Inflammatory macrophage (primary cell): ENCODE results near the gene COL9A3.
"Not testable (repeated sequence)": the region's sequence is repeated elsewhere in the genome, so short reads cannot be mapped to it uniquely, and the experiment has no call there.

ENCODE experiments used
- DNase-seq, 2 donors: peaks; one replicate each; pipeline ENCODE4 v3.0.0-alpha.2; 2020 to 2022

The COL9A3 gene

GRCh38 chr20:62838128-62838891 lies 21.5 kb downstream of the COL9A3 start:
- peak; percentile 22 to 32 for DNase-seq

DNA sequence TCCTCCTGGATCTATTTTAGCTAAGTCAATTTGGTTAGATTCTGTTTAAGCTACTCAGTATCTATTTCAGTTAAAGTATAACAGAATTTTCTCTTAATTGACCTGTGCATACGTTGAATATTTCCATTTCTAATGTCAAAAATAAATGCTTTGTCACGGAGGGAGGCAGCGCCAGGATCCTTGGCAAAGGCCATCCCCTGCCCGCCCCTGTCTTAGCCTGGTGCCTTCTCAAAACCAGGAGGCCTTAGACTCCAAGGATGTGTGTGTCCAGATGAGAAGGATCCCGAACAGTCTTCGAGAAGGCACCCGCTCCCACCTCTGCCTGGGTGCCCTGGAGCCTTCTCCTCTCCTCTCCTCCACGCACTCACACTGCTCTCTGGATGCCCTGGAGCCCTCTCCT lies 22.4 kb downstream of the COL9A3 start:
- no peak for DNase-seq

GRCh38 chr20:62839816-62840215 lies 23.0 kb downstream of the COL9A3 start:
- DNase-seq: no peak

DNA sequence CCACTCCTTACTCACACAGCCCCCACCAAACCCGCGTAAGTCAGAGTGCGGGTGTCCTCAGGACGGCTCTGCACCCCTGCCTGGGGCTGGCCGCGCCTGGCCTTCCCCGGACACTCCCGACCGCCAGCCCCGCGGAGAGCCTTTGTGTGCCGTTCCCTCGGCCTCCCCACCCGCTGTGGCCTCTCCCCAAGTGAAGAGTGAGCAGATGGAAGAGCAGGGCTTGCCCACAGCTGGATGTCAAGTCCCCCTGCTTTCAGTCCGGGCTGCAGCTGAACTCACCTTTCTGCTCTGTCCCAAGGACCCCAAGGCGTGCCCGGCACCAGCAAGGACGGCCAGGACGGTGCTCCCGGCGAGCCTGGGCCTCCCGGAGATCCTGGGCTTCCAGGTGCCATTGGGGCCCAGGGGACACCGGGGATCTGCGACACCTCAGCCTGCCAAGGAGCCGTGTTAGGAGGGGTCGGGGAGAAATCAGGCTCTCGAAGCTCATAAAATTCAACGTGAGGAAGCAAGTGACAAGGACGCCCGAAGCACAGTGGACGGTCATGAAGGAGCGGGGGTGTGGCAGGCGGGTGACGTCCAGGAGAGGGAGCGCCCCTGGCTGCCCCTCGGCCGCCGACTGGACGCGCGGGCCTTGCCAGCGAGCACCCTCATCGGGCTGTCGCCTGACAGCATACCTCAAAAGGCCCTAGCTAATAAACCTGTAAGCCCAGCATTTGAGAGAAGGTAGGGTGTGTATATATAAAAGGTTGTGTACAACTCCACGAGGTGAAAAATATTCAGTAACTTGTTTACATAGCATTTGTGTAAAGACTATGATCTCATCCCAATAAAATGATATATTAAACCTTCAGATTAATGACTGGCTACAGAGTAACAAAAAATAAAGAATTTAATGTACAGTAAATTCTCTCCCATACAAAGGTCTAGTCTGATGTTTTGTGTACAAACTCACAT lies 23.7 kb downstream of the COL9A3 start:
- DNase-seq: no peak

DNA sequence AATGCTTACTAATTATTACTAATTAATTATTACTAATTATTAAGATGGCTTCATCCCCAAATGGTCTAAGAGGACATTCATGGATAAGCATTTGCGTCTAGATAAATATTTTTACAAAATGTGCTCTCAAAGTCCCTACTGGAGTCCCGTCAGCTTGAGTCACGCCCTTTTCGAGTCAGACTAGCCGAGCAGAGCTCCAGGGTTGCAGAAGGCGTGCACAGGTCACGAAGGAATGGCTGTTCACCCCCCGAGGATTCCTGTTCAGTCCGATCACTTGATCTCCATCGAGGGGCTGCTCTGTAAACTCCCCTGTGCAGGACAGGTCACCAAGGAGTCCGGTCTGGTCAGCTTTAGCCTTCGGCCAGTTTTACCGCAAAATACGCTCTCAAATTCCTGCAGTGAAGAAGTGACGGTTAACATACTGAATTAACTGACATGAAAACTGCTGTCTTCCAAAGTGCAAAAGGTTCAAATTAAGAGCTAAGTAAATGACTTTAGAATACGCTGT lies 24.9 kb downstream of the COL9A3 start:
- no peak for DNase-seq

- DNase-seq: no peak
Observed at GRCh38 chr20:62843656-62844055, 26.8 kb downstream of the COL9A3 start.

DNA sequence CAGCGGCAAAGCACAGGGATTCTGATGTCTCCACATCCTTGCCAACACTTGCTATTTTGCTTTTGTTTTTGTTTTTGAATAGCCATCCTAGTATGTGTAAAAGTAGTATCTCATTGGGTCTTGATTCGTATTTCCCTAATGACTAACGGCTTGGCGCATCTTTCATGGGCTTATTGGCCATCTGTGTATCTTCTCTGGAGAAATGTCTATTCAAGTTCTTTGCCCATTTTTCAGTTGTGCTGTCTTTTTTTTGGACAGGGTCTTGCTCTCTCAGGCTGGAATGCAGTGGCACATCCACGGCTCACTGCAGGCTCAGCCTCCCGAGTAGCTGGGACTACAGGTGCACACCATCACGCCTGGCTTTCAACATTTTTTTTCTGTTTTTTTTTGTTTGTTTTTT lies 27.3 kb downstream of the COL9A3 start:
- DNase-seq: no peak

DNA sequence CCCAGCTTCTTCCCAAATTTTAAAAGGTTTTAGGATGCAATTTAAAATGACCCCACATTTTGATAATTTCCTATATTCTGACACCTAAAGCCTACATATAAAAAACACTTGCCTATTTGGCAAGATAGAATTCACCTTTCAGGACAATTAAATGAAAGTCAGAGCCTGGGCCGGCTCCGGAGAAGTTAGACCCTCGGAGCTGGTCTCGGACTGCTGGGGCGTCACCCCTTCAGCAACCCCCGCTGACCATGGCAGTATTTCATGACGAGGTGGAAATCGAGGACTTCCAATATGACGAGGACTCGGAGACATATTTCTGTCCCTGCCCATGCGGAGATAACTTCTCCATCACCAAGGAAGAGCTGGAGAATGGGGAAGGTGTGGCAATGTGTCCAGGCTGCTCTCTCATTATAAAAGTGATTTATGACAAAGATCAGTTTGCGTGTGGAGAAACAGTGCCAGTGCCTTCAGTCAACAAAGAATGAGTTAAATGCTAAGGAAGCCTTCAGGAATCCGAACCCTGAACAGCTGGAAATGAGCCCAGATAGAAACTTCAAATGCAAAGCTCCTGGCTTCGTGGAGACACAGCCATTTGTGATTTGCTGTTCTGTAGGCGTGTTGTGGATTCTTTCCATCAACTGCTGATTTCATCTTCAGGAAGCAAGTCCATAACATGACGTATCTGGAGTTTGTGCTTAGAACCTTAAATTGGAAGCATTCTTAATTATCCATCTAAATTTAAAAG lies 28.7 kb downstream of the COL9A3 start:
- no peak for DNase-seq

- DNase-seq: no peak
Observed at GRCh38 chr20:62846166-62846890, 29.5 kb downstream of the COL9A3 start.

- DNase-seq: not testable (repeated sequence)
Observed at GRCh38 chr20:62848917-62849316, 32.1 kb downstream of the COL9A3 start.

- no peak for DNase-seq
Observed at GRCh38 chr20:62849431-62849830, 32.6 kb downstream of the COL9A3 start.

DNA sequence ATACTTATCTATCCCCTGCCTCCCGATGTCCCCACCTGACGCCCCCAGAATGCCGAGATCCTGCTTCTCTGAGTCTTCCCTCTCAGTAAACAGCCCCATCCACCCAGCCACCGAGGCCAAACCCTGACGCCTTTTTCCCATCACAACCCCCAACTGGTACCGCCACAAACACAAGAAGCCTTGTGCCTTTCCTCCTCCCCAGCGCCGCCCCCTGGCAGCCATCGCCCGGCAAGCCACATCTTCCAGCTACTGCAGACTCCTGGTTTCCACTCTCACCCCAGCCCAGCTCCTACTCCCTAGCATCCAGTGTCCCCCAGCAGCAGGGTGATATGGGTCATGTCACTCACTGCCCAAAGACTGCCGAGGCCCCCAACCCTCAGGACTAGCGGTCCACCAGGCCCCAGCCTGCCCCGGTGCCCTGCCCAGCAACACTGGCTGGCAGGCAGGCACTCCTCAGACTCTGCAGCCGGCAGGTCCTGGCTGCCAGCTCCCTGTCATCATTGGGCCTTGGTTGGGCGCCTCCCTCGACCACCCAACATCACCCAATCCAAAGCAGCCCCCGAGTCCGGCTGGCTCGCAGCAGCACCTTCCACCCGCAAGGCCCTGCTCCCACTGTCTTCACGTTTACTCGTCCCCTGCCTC lies 33.6 kb downstream of the COL9A3 start:
- no peak for DNase-seq

DNA sequence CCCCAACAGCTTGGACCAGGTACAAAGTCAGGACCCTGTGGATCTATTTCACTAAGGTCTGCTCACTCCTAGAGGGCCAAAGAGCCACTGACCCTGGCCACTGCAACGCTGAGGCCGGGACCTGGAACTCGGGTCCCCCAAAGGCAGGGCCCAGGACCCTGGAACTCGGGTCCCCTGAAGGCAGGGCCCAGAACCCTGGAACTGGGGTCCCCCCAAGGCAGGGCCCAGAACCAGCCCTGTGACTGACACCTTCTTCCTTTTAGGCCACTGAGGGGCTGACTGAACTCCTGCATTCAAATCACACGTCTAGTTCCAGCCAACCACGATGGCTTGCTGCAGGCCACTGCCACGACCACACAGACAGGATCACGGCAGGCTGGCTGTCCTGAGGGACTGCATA lies 35.3 kb downstream of the COL9A3 start:
- DNase-seq: no peak

DNA sequence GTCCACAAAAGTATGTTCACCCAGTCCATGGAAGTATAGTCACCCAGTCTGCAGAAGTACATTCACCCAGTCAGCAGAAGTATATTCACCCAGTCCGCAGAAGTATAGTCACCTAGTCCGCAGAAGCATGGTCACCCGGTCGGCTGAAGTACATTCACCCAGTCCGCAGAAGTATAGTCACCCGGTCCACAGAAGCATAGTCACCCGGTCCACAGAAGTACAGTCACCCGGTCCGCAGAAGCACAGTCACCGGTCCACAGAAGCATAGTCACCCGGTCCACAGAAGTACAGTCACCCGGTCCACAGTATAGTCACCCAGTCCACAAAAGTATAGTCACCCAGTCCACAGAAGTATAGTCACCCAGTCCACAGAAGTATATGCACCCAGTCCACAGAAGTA lies 36.0 kb downstream of the COL9A3 start:
- no peak for DNase-seq

DNA sequence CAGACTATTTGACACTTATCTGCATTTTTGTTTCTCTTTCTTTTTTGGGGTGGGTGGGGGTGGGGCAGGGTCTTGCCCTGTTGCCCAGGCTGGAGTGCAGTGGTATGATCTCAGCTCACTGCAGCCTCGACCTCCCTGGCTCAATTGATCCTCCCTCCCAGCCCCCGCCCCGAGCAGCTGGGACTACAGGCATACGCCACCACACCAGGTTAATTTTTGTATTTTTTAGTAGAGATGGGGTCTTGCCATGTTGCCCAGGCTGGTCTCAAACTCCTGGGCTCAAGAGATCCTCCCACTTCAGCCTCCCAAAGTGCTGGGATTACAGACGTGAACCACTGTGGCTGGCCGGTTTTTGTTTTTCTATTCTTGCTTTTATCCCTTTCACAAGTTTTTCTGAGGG lies 36.5 kb downstream of the COL9A3 start:
- not testable (repeated sequence) for DNase-seq

DNA sequence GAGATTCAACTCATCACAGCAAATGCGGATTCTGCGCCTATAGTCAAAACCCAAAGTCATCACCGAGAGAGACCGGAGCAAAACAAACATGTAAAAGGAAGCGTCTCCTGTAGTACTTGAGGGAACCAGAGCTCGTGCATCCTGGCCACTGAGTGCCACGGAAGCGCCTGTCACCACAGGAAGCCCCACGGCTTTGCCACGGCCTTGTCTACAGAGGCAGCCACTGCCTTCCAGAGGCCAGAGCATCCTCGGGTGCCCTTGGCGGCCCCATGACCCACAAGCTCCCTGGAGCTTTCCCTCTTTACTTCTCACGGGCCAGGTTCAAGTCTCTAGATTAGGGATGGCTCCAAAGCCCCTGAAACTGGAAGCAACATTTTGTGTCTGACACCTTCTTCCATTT lies 37.3 kb downstream of the COL9A3 start:
- DNase-seq: no peak

- DNase-seq: no peak
Observed at GRCh38 chr20:62855120-62855519, 38.3 kb downstream of the COL9A3 start.

DNA sequence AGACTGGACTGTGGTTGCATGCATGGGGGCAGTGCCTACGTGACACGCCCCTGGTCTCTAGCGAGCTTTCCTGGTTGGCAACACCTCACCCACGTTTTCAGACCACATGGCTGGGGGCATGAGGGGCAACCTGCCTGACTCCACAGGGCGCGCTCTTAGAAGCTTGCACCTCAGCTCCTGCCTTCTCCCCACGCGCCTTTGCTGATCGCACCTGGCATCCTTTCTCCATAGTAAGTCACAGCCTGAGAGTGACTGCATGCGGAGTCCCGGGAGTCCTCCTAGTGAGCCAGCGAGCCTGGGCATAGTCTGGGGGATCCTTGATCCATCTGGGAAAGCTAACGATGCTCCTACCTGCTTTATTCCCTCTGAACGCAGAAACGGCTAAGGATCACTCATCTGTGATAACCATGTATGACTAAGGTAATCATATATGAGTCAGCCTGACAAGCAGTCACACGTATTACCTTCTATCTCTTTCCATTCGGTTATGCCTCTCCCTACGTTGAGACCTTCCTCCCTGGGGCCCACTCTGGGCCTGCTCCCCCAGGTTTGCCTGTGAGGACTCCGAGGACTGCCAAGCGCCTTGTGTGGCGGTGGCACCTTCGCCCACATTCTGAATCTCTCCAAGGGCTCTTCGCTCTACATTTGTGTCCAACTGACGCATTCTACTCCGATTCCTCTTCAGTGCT lies 40.2 kb downstream of the COL9A3 start:
- no peak for DNase-seq

DNA sequence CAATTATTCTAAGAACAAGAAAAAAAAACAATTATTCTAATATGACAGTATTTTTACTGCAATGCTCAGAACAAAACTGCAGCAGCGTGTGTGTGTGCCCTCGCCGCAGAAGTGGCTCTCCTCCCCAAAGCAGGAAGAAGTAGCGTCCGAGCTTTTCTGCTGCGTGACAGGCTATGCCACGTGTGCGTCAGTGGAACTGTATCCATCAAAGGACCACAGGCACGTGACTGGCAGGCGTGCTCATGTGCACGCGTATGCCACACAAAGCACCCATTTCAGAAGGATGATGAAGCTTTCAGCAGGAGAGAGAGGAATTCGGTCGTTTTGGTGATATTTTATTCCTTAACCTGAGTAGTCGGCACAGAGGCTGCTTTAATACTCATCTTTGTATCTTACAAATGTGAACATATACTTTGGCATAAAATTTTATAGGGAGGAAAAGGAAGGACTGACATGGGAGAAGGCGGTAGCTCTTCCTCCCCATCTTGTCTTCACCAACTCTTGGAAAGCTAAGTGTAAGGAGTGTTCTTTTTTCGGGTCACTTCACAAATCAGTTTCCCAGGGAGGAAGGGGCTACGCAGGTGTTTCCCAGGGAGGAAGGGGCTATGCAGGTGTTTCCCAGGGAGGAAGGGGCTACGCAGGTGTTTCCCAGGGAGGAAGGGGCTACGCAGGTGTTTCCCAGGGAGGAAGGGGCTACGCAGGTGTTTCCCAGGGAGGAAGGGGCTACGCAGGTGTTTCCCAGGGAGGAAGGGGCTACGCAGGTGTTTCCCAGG lies 41.4 kb downstream of the COL9A3 start:
- DNase-seq: no peak

GRCh38 chr20:62859721-62860120 lies 42.9 kb downstream of the COL9A3 start:
- DNase-seq: no peak
